CD14-positive monocyte (primary cell): ENCODE data around the gene HOMEZ. TPM values are rescaled to one million over a fixed set of nuclear protein-coding genes. Genes with fewer than 3 reads are reported as not detected.
"Not testable (repeated sequence)": the region's sequence is repeated elsewhere in the genome, so short reads cannot be mapped to it uniquely, and the experiment has no call there.

Source experiments
- DNase-seq, 3 donors: peaks; one replicate each; pipeline ENCODE4 v3.0.0-alpha.2; 2011 to 2022
- H2AFZ ChIP-seq: 2 replicates; pipeline ENCODE4 v1.6.0; 2012; ENCODE audit warnings: mild to moderate bottlenecking, low read depth, low read length, inconsistent platforms; ENCODE audit not compliant: insufficient read depth, poor library complexity, severe bottlenecking
- H3K27ac ChIP-seq, 2 donors: 1 replicate in 1 of 2; 2 replicates in 1 of 2; pipeline ENCODE4 v1.5.1; 2012 to 2013; ENCODE audit warnings: low read length in 2 of 2, control low read depth in 1 of 2, inconsistent platforms in 1 of 2, low read depth in 1 of 2, mild to moderate bottlenecking in 1 of 2
- H3K27me3 ChIP-seq, 2 donors: one replicate each; pipeline versions ENCODE4 v1.6.0 to v1.6.1; 2011 to 2013; ENCODE audit warnings: low read length in 2 of 2; ENCODE audit not compliant: control insufficient read depth in 2 of 2, insufficient read depth in 2 of 2
- H3K36me3 ChIP-seq, 2 donors: replicated peaks in 1 of 2; 1 replicate in 1 of 2; 2 replicates in 1 of 2; pipeline versions ENCODE4 v1.5.1 to v1.6.1; 2012 to 2013; ENCODE audit warnings: low read length in 2 of 2, control low read depth in 1 of 2, inconsistent platforms in 1 of 2, mild to moderate bottlenecking in 1 of 2; ENCODE audit not compliant: insufficient read depth in 2 of 2, control insufficient read depth in 1 of 2
- H3K4me1 ChIP-seq, 2 donors: 1 replicate in 1 of 2; 2 replicates in 1 of 2; pipeline versions ENCODE4 v1.5.1 to v1.6.1; 2012 to 2013; ENCODE audit warnings: low read length in 2 of 2, control low read depth in 1 of 2, inconsistent platforms in 1 of 2, mild to moderate bottlenecking in 1 of 2, moderate library complexity in 1 of 2; ENCODE audit not compliant: insufficient read depth in 2 of 2, control insufficient read depth in 1 of 2
- H3K4me2 ChIP-seq: replicated peaks from 2 replicates; pipeline ENCODE3; 2012; ENCODE audit warnings: low read length, moderate library complexity, mild to moderate bottlenecking; ENCODE audit not compliant: poor library complexity, severe bottlenecking; ENCODE audit errors: extremely low read depth
- H3K4me3 ChIP-seq, 3 experiments: fragments of 200-600 bp in 1 of 3; sonication (generic) in 1 of 3; replicated peaks in 1 of 3; 1 replicate in 2 of 3; 2 replicates in 1 of 3; pipeline ENCODE4 v1.5.1; 2011 to 2013; ENCODE audit warnings: low read length in 3 of 3, mild to moderate bottlenecking in 3 of 3, control low read depth in 2 of 3, low read depth in 2 of 3, inconsistent platforms in 1 of 3, moderate library complexity in 1 of 3
- H3K79me2 ChIP-seq: 2 replicates; pipeline ENCODE4 v1.6.0; 2012; ENCODE audit warnings: mild to moderate bottlenecking, control low read depth, inconsistent platforms, low read length, moderate library complexity; ENCODE audit not compliant: insufficient read depth
- H3K9ac ChIP-seq: 2 replicates; pipeline ENCODE4 v1.6.0; 2017; ENCODE audit warnings: low read length, mild to moderate bottlenecking; ENCODE audit not compliant: insufficient read depth, poor library complexity, severe bottlenecking
- H3K9me3 ChIP-seq, 2 donors: replicated peaks in 1 of 2; 1 replicate in 1 of 2; 2 replicates in 1 of 2; pipeline versions ENCODE4 v1.5.1 to v1.6.1; 2012 to 2013; ENCODE audit warnings: low read length in 2 of 2, control low read depth in 1 of 2; ENCODE audit not compliant: control insufficient read depth in 1 of 2, insufficient read depth in 1 of 2
- H4K20me1 ChIP-seq: 2 replicates; pipeline ENCODE4 v1.6.0; 2012; ENCODE audit warnings: mild to moderate bottlenecking, low read length, control low read depth, moderate library complexity; ENCODE audit not compliant: insufficient read depth
- H3K27ac Mint-ChIP-seq, 7 donors: one replicate each; pipeline ENCODE4 v1.8.0; 2020; ENCODE audit warnings: mild to moderate bottlenecking in 7 of 7, mixed read lengths in 7 of 7, moderate library complexity in 6 of 7, inconsistent platforms in 2 of 7
- H3K27me3 Mint-ChIP-seq, 3 donors: one replicate each; pipeline ENCODE4 v1.8.0; 2021 to 2022; ENCODE audit warnings: low read depth in 3 of 3, mild to moderate bottlenecking in 3 of 3, mixed read lengths in 3 of 3, moderate library complexity in 3 of 3, inconsistent platforms in 1 of 3
- H3K36me3 Mint-ChIP-seq, 2 donors: one replicate each; pipeline ENCODE4 v1.8.0; 2020; ENCODE audit warnings: mixed read lengths in 2 of 2, inconsistent platforms in 1 of 2, mild to moderate bottlenecking in 1 of 2
- H3K4me1 Mint-ChIP-seq: one replicate; pipeline ENCODE4 v1.8.0; 2020; ENCODE audit warnings: mild to moderate bottlenecking, mixed read lengths
- H3K4me3 Mint-ChIP-seq, 2 donors: one replicate each; pipeline ENCODE4 v1.8.0; 2020; ENCODE audit warnings: mild to moderate bottlenecking in 2 of 2, mixed read lengths in 2 of 2, moderate library complexity in 1 of 2
- H3K9me3 Mint-ChIP-seq, 7 donors: one replicate each; pipeline ENCODE4 v1.8.0; 2020 to 2022; ENCODE audit warnings: mixed read lengths in 7 of 7, mild to moderate bottlenecking in 6 of 7, moderate library complexity in 6 of 7, inconsistent platforms in 2 of 7
- WGBS: methylation state at CpG from one replicate; pipeline ENCODE4 v1.1.5; 2013; ENCODE audit warnings: missing lambda C conversion rate; ENCODE audit not compliant: insufficient coverage; 5-methylcytosine and 5-hydroxymethylcytosine counted together
- intact Hi-C, 2 donors: fragments of 100-400 bp; cut with micrococcal nuclease; formaldehyde crosslinking; loops; one replicate each; pipeline versions ENCODE4 v1.15.0 to v1.15.1; 2023
- polyA plus RNA-seq, 3 donors: library from polyadenylated mRNA; depleted of rRNA in 1 of 3; unstranded in 2 of 3; stranded (reverse) in 1 of 3; fragments of 300-500 nt in 2 of 3; fragments of >200 nt in 1 of 3; fragmentation: Illumina TruSeq in 2 of 3; gene quantifications; 1 replicate in 2 of 3; 2 replicates in 1 of 3; pipeline ENCODE4 v1.2.3, GENCODE V29; 2012 to 2021
- TF ChIP-seq, protein P1 (sequence below): fragments of 200-600 bp; IDR thresholded peaks from one replicate; pipeline ENCODE4 v1.8.0; 2022; ENCODE audit warnings: antibody characterized with exemption, mild to moderate bottlenecking

Gene HOMEZ
- polyA plus RNA-seq, 3 donors, result 3.5 to 5.4 (median 4.1) TPM

DNA sequence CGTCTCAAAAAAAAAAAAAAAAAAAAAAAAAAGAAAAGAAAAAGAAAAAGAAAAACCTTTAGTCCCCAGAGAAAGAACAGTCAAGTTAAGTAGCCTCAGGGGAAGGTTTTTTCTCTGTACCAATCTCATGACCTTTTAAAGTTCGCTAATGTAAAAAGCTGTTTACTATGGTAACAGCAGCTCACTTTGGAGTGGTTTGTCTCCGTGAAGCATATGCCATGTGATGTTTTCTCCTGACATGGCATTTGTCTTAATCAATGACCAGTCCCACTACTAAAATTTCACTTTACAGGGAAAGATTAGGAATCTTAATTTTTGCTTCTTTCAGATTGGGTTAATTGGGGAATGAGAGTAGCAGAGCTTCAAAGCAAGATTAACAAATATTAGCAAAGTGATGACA is 43.9 kb downstream of the HOMEZ start:
- H3K4me2 ChIP-seq, result no peak overlapping the region
- no peaks in the 10 kb centered on the region for H3K79me2 ChIP-seq
- H3K9ac ChIP-seq, result no peak overlapping the region
- no peak overlapping the region for H3K27ac Mint-ChIP-seq
- no peaks in the 10 kb centered on the region for H3K36me3 ChIP-seq
- no peak overlapping the region for H3K27ac ChIP-seq
- no peak overlapping the region for H3K4me3 ChIP-seq
- no peak overlapping the region for H2AFZ ChIP-seq
- H3K27me3 ChIP-seq, result no peaks in the 10 kb centered on the region
- no CpG with 5 or more reads among the region's 3 CpGs for WGBS
- TF ChIP-seq, protein P1, sequence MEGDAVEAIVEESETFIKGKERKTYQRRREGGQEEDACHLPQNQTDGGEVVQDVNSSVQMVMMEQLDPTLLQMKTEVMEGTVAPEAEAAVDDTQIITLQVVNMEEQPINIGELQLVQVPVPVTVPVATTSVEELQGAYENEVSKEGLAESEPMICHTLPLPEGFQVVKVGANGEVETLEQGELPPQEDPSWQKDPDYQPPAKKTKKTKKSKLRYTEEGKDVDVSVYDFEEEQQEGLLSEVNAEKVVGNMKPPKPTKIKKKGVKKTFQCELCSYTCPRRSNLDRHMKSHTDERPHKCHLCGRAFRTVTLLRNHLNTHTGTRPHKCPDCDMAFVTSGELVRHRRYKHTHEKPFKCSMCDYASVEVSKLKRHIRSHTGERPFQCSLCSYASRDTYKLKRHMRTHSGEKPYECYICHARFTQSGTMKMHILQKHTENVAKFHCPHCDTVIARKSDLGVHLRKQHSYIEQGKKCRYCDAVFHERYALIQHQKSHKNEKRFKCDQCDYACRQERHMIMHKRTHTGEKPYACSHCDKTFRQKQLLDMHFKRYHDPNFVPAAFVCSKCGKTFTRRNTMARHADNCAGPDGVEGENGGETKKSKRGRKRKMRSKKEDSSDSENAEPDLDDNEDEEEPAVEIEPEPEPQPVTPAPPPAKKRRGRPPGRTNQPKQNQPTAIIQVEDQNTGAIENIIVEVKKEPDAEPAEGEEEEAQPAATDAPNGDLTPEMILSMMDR, result no peak
- H3K9me3 Mint-ChIP-seq, result no peaks in the 10 kb centered on the region
- peaks cover 0 to 3% (median 2%) of the 10 kb centered on the region in 3 donors for H3K27me3 Mint-ChIP-seq
- no peaks in the 10 kb centered on the region for H3K36me3 Mint-ChIP-seq
- H3K4me3 Mint-ChIP-seq, result no peak overlapping the region
- no peak for DNase-seq
- H3K4me1 ChIP-seq, result peaks cover 6 to 10% of the 10 kb centered on the region in 2 donors
- H3K4me1 Mint-ChIP-seq, result peaks cover 8% of the 10 kb centered on the region
- intact Hi-C loops, result no loop called here
- H3K9me3 ChIP-seq, result no peaks in the 10 kb centered on the region
- no peaks in the 10 kb centered on the region for H4K20me1 ChIP-seq

GRCh38 chr14:23241061-23241715 is 44.7 kb downstream of the HOMEZ start:
- H3K27me3 Mint-ChIP-seq, H3K9me3 ChIP-seq, H3K9ac ChIP-seq, H3K27ac Mint-ChIP-seq, H3K4me3 ChIP-seq, H3K4me3 Mint-ChIP-seq, intact Hi-C loops, DNase-seq, H3K4me1 Mint-ChIP-seq, H3K4me2 ChIP-seq, H3K36me3 ChIP-seq, H3K4me1 ChIP-seq, H4K20me1 ChIP-seq, H3K79me2 ChIP-seq, H3K27me3 ChIP-seq, H3K9me3 Mint-ChIP-seq, H3K27ac ChIP-seq, H2AFZ ChIP-seq, H3K36me3 Mint-ChIP-seq: not testable (repeated sequence)
- WGBS, result 98% methylated on average over 5 of the region's 7 CpGs
